T-cell (primary cell): ENCODE results near the gene RTBDN. TPM values are rescaled to one million over a fixed set of nuclear protein-coding genes. Genes with fewer than 3 reads are reported as not detected.
"Not testable (repeated sequence)": the region's sequence is repeated elsewhere in the genome, so short reads cannot be mapped to it uniquely, and the experiment has no call there.

Source experiments
- ATAC-seq, 4 experiments: fragments of 200-7000 bp in 3 of 4; fragments of 150-1000 bp in 1 of 4; cut with Tn5 transposase; replicated peaks in 1 of 4; 1 replicate in 3 of 4; 2 replicates in 1 of 4; pipeline ENCODE4 v1.10.0; 2021; ENCODE audit warnings: moderate library complexity in 3 of 4, mild to moderate bottlenecking in 2 of 4, moderate number of reproducible peaks in 1 of 4
- CTCF ChIA-PET, 2 donors: fragments of 300-600 bp; sonication (Branson Sonifier 250); formaldehyde crosslinking; loops; one replicate each; lab custom pipeline; 2022; ENCODE audit warnings: antibody characterized with exemption in 2 of 2; lab: Charles Lee
- POLR2A ChIA-PET, 2 donors: fragments of 300-600 bp; sonication (Branson Sonifier 250); formaldehyde crosslinking; loops; one replicate each; lab custom pipeline; 2022; ENCODE audit warnings: antibody characterized with exemption in 2 of 2; lab: Charles Lee
- DNase-seq, 35 experiments: peaks; one replicate each; pipeline versions ENCODE4 v3.0.0 to v3.0.0-alpha.2; 2013 to 2023
- H3K27ac ChIP-seq: one replicate; pipeline ENCODE4 v1.5.1; 2013; ENCODE audit warnings: low read length
- H3K27me3 ChIP-seq, 2 experiments: replicated peaks in 1 of 2; 1 replicate in 1 of 2; 2 replicates in 1 of 2; pipeline versions ENCODE4 v1.6.1 to v1.7.0; 2013; ENCODE audit warnings: low read length in 1 of 2, mixed read lengths in 1 of 2; ENCODE audit not compliant: control insufficient read depth in 2 of 2, insufficient read depth in 2 of 2; ENCODE audit errors: extremely low read depth in 1 of 2
- H3K36me3 ChIP-seq, 2 donors: 1 replicate in 1 of 2; 2 replicates in 1 of 2; pipeline versions ENCODE4 v1.6.1 to v1.7.0; 2013; ENCODE audit warnings: low read length in 1 of 2; ENCODE audit not compliant: control insufficient read depth in 2 of 2, insufficient read depth in 1 of 2; ENCODE audit errors: extremely low read depth in 1 of 2
- H3K4me1 ChIP-seq, 2 experiments: 1 replicate in 1 of 2; 2 replicates in 1 of 2; pipeline versions ENCODE4 v1.6.1 to v1.7.0; 2013; ENCODE audit warnings: low read length in 2 of 2, mixed read lengths in 1 of 2; ENCODE audit not compliant: insufficient read depth in 2 of 2, control insufficient read depth in 1 of 2; ENCODE audit errors: extremely low read depth in 1 of 2
- H3K4me3 ChIP-seq, 2 donors: 1 replicate in 1 of 2; 2 replicates in 1 of 2; pipeline versions ENCODE4 v1.5.1 to v1.7.0; 2013; ENCODE audit warnings: mild to moderate bottlenecking in 2 of 2, low read length in 1 of 2, moderate library complexity in 1 of 2; ENCODE audit not compliant: control insufficient read depth in 1 of 2; ENCODE audit errors: extremely low read depth in 1 of 2
- H3K9me3 ChIP-seq: 2 replicates; pipeline ENCODE4 v1.7.0; 2013
- H3K27ac Mint-ChIP-seq, 2 donors: one replicate each; pipeline ENCODE4 v1.8.0; 2020 to 2021; ENCODE audit warnings: mild to moderate bottlenecking in 2 of 2, mixed read lengths in 2 of 2
- H3K27me3 Mint-ChIP-seq, 2 donors: one replicate each; pipeline ENCODE4 v1.8.0; 2021 to 2022; ENCODE audit warnings: mixed read lengths in 2 of 2
- H3K36me3 Mint-ChIP-seq: one replicate; pipeline ENCODE4 v1.8.0; 2021; ENCODE audit warnings: mixed read lengths
- H3K4me1 Mint-ChIP-seq, 3 donors: one replicate each; pipeline ENCODE4 v1.8.0; 2020 to 2022; ENCODE audit warnings: mixed read lengths in 3 of 3, mild to moderate bottlenecking in 1 of 3
- H3K4me3 Mint-ChIP-seq, 3 donors: one replicate each; pipeline ENCODE4 v1.8.0; 2020 to 2022; ENCODE audit warnings: mild to moderate bottlenecking in 3 of 3, mixed read lengths in 3 of 3, moderate library complexity in 3 of 3
- H3K9me3 Mint-ChIP-seq, 3 donors: one replicate each; pipeline ENCODE4 v1.8.0; 2020 to 2022; ENCODE audit warnings: mixed read lengths in 3 of 3
- WGBS: methylation state at CpG from one replicate; pipeline ENCODE4 v1.1.5; 2013; ENCODE audit warnings: missing lambda C conversion rate; ENCODE audit not compliant: insufficient coverage; 5-methylcytosine and 5-hydroxymethylcytosine counted together
- total RNA-seq, 35 experiments: library from RNA in 6 of 35; stranded (reverse) in 6 of 35; fragments of 120-200 nt in 1 of 35; gene quantifications; one replicate each; pipeline versions ENCODE4 v1.2.1 to v1.2.4 and lab custom pipeline; 2013 to 2026

The RTBDN gene
- total RNA-seq, 5 donors from 2014 or later (not counting 1 experiment from before 2014, with no cell fraction given), result not detected

- ChIA-PET CTCF (interaction anchor here in 1 of 2 donors (0.5 kb wide), 1 partner anchor 67 kb away, joined by 3 read pairs; no protein-coding TSS in a partner anchor), POLR2A (no interaction called here)
- no peaks in the 10 kb centered on the region for H3K36me3 ChIP-seq
- Mint-ChIP-seq H3K36me3 (no peaks in the 10 kb centered on the region), H3K4me1 (peaks cover 22 to 33% (median 28%) of the 10 kb centered on the region in 3 donors), H3K4me3 (peak overlapping the region; percentile 49 to 64 (median 50)), H3K27me3 (peaks cover 70 to 75% of the 10 kb centered on the region in 2 donors), H3K9me3 (peaks cover 0 to 11% (median 0%) of the 10 kb centered on the region in 3 donors), H3K27ac (no peak overlapping the region)
- ATAC-seq (peak; percentile 22 to 35 (median 27)), DNase-seq (peak in 8 of 35 experiments; percentile 4 to 65 (median 28))
- no peaks in the 10 kb centered on the region for H3K9me3 ChIP-seq
- 3% methylated on average over 49 of the region's 87 CpGs for WGBS
- H3K4me1 ChIP-seq, result peaks cover 7 to 43% of the 10 kb centered on the region in 2 experiments
- H3K27me3 ChIP-seq, result peaks cover 26 to 94% of the 10 kb centered on the region in 2 experiments
- no peak overlapping the region for H3K27ac ChIP-seq
- H3K4me3 ChIP-seq, result peak overlapping the region in 1 of 2 donors; percentile 23
Measured at GRCh38 chr19:12833738-12834565, 427 bp downstream of the RTBDN start.

- WGBS, result no CpG with 5 or more reads among the region's 5 CpGs
- H3K4me1 Mint-ChIP-seq, result peaks cover 20 to 31% (median 27%) of the 10 kb centered on the region in 3 donors
- no peak overlapping the region for H3K27ac ChIP-seq
- peaks cover 26 to 94% of the 10 kb centered on the region in 2 experiments for H3K27me3 ChIP-seq
- peak overlapping the region in 2 of 3 donors; percentile 37 to 64 for H3K4me3 Mint-ChIP-seq
- H3K9me3 Mint-ChIP-seq, result peaks cover 0 to 11% (median 0%) of the 10 kb centered on the region in 3 donors
- H3K4me1 ChIP-seq, result peaks cover 4 to 40% of the 10 kb centered on the region in 2 experiments
- ATAC-seq, result no peak
- DNase-seq, result no peak
- H3K27ac Mint-ChIP-seq, result peak overlapping the region in 1 of 2 donors; percentile 57
- ChIA-PET CTCF (no interaction called here), POLR2A (no interaction called here)
- no peak overlapping the region for H3K4me3 ChIP-seq
- no peaks in the 10 kb centered on the region for H3K36me3 ChIP-seq
- H3K27me3 Mint-ChIP-seq, result peaks cover 69 to 80% of the 10 kb centered on the region in 2 donors
- no peaks in the 10 kb centered on the region for H3K36me3 Mint-ChIP-seq
- no peaks in the 10 kb centered on the region for H3K9me3 ChIP-seq
Measured at GRCh38 chr19:12833418-12833737, 1.0 kb downstream of the RTBDN start.

GRCh38 chr19:12828494-12828893, 5.9 kb downstream of the RTBDN start:
- Histone ChIP-seq H3K27ac (no peak overlapping the region), H3K4me3 (no peak overlapping the region), H3K9me3 (no peaks in the 10 kb centered on the region), H3K36me3 (no peaks in the 10 kb centered on the region), H3K27me3 (peaks cover 13 to 98% of the 10 kb centered on the region in 2 experiments), H3K4me1 (peaks cover 4 to 27% of the 10 kb centered on the region in 2 experiments)
- DNase-seq (peak in 1 of 35 experiments; percentile 6), ATAC-seq (no peak)
- no peak overlapping the region for H3K27ac Mint-ChIP-seq
- POLR2A ChIA-PET, result no interaction called here
- CTCF ChIA-PET, result no interaction called here
- H3K27me3 Mint-ChIP-seq, result peaks cover 63 to 84% of the 10 kb centered on the region in 2 donors
- H3K4me3 Mint-ChIP-seq, result no peak overlapping the region
- WGBS, result 14% methylated on average over 23 of the region's 23 CpGs
- peaks cover 17 to 23% (median 19%) of the 10 kb centered on the region in 3 donors for H3K4me1 Mint-ChIP-seq
- H3K36me3 Mint-ChIP-seq, result no peaks in the 10 kb centered on the region
- H3K9me3 Mint-ChIP-seq, result peaks cover 0 to 11% (median 0%) of the 10 kb centered on the region in 3 donors

GRCh38 chr19:12825254-12826131, 8.9 kb downstream of the RTBDN start:
- peaks cover 2 to 68% of the 10 kb centered on the region in 2 experiments for H3K27me3 ChIP-seq
- peaks cover 0 to 13% of the 10 kb centered on the region in 2 experiments for H3K4me1 ChIP-seq
- no peaks in the 10 kb centered on the region for H3K9me3 ChIP-seq
- ATAC-seq, result peak in 1 of 4 experiments; percentile 53
- peaks cover 7 to 9% (median 7%) of the 10 kb centered on the region in 3 donors for H3K4me1 Mint-ChIP-seq
- no peaks in the 10 kb centered on the region for H3K36me3 ChIP-seq
- peak in 2 of 35 experiments; percentile 17 to 27 for DNase-seq
- H3K27ac Mint-ChIP-seq, result no peak overlapping the region
- no peak overlapping the region for H3K27ac ChIP-seq
- peaks cover 3 to 6% (median 4%) of the 10 kb centered on the region in 3 donors for H3K9me3 Mint-ChIP-seq
- H3K27me3 Mint-ChIP-seq, result peaks cover 39 to 63% of the 10 kb centered on the region in 2 donors
- 12% methylated on average over 33 of the region's 46 CpGs for WGBS
- H3K4me3 Mint-ChIP-seq, result peak overlapping the region in 2 of 3 donors; percentile 13 to 42
- ChIA-PET POLR2A (no interaction called here), CTCF (interaction anchor here in 1 of 2 donors (0.6 to 0.9 kb wide), 2 partner anchors 22 to 27 kb away, joined by 7 to 12 read pairs; no protein-coding TSS in a partner anchor)
- H3K4me3 ChIP-seq, result peak overlapping the region in 1 of 2 donors; percentile 18
- H3K36me3 Mint-ChIP-seq, result peaks cover 3% of the 10 kb centered on the region

- peaks cover 7 to 9% (median 7%) of the 10 kb centered on the region in 3 donors for H3K4me1 Mint-ChIP-seq
- H3K4me1 ChIP-seq, result peaks cover 0 to 8% of the 10 kb centered on the region in 2 experiments
- H3K27me3 ChIP-seq, result peaks cover 2 to 31% of the 10 kb centered on the region in 2 experiments
- DNase-seq, result no peak
- H3K4me3 Mint-ChIP-seq, result no peak overlapping the region
- H3K9me3 Mint-ChIP-seq, result peaks cover 3 to 6% (median 4%) of the 10 kb centered on the region in 3 donors
- no peaks in the 10 kb centered on the region for H3K36me3 ChIP-seq
- H3K36me3 Mint-ChIP-seq, result peaks cover 6% of the 10 kb centered on the region
- H3K27me3 Mint-ChIP-seq, result peaks cover 20 to 26% of the 10 kb centered on the region in 2 donors
- CTCF ChIA-PET, result interaction anchor here in 1 of 2 donors (0.7 kb wide), 1 partner anchor 407 kb away, joined by 4 read pairs; no protein-coding TSS in a partner anchor
- no peak overlapping the region for H3K27ac ChIP-seq
- POLR2A ChIA-PET, result no interaction called here
- H3K9me3 ChIP-seq, result no peaks in the 10 kb centered on the region
- no peak for ATAC-seq
- no peak overlapping the region for H3K4me3 ChIP-seq
- WGBS, result 50% methylated on average over 1 of the region's 2 CpGs
- no peak overlapping the region for H3K27ac Mint-ChIP-seq
Measured at GRCh38 chr19:12821761-12822160, 12.6 kb downstream of the RTBDN start.

- peaks cover 17% of the 10 kb centered on the region for H3K36me3 Mint-ChIP-seq
- H3K9me3 Mint-ChIP-seq, H3K4me1 ChIP-seq, H3K27me3 ChIP-seq, H3K27ac Mint-ChIP-seq, DNase-seq, POLR2A ChIA-PET, H3K36me3 ChIP-seq, H3K4me3 Mint-ChIP-seq, H3K4me1 Mint-ChIP-seq, H3K9me3 ChIP-seq, H3K27me3 Mint-ChIP-seq, ATAC-seq, H3K27ac ChIP-seq, H3K4me3 ChIP-seq: not testable (repeated sequence)
- WGBS, result 96% methylated on average over 4 of the region's 11 CpGs
- CTCF ChIA-PET, result interaction anchor here in 1 of 2 donors (0.5 to 0.8 kb wide), 3 partner anchors 29 to 144 kb away, joined by 7 to 9 read pairs (median 7); no protein-coding TSS in a partner anchor
Measured at GRCh38 chr19:12817810-12818209, 16.6 kb downstream of the RTBDN start.
